Left kidney (tissue), 8 donors: ENCODE data around the gene GAST. TPM values are rescaled to one million over a fixed set of nuclear protein-coding genes. Genes with fewer than 3 reads are reported as not detected.
A peak's percentile ranks its signal among the peaks of the same experiment; 100 is the strongest.
"Not testable (repeated sequence)": the region's sequence is repeated elsewhere in the genome, so short reads cannot be mapped to it uniquely, and the experiment has no call there.

Experiments used
- DNase-seq: peaks from one replicate; pipeline ENCODE4 v3.0.0-alpha.2; 2013
- long read RNA-seq, 8 donors: transcript quantifications; one replicate each; lab custom pipeline, GENCODE V29; 2026
- polyA plus RNA-seq: library from polyadenylated mRNA; unstranded; fragments of 120-200 nt; gene quantifications from one replicate; pipeline ENCODE4 v1.2.1, GENCODE V29; 2013; ENCODE audit not compliant: insufficient read length

Gene GAST, protein sequence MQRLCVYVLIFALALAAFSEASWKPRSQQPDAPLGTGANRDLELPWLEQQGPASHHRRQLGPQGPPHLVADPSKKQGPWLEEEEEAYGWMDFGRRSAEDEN
- not detected for polyA plus RNA-seq
- long read RNA-seq, donor 1 = 0 reads
- long read RNA-seq, donor 2 = 0 reads
- long read RNA-seq, donor 3 = 0 reads
- long read RNA-seq, donor 4 = 0 reads
- long read RNA-seq, donor 5 = 0 reads
- long read RNA-seq, donor 6 = 0 reads
- long read RNA-seq, donor 7 = 0 reads
- long read RNA-seq, donor 8 = 0 reads

DNA sequence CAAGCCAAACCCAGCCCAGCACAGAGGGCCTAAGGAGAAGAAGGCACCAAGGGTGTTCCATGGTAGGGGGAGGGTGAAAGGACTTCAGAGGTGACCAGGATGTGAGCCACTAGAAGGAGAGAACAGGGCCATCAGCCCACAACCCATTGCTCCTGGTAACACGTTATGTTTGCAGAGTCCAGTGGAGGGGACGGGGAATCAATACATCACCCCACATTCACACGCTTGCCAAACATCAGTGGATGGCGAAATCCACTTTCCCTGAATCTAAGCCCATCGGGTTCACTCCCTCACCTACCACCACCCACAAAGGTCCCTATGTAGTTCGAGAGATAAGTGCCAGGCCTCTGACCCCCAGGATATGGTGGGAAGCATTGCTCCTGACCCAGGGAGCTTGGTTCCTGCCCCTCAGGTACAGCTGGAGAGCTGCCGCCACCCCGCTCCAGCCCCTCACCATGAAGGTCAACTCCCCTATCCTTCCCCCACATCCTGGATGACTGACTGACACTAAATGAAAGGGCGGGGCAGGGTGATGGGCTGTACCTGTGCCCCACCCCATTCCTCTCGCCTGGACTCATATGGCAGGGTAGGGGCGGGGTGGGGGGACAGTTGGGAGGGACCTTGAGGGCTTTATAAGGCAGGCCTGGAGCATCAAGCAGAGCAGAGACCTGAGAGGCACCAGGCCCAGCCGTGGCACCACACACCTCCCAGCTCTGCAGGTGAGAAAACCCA lies at the start of gene GAST:
Gene GAST (plus strand): TSS at position 663 of the 732 bp plus-strand sequence. CDS start 3,106 bp downstream, outside the sequence.
- DNase-seq = no peak

DNA sequence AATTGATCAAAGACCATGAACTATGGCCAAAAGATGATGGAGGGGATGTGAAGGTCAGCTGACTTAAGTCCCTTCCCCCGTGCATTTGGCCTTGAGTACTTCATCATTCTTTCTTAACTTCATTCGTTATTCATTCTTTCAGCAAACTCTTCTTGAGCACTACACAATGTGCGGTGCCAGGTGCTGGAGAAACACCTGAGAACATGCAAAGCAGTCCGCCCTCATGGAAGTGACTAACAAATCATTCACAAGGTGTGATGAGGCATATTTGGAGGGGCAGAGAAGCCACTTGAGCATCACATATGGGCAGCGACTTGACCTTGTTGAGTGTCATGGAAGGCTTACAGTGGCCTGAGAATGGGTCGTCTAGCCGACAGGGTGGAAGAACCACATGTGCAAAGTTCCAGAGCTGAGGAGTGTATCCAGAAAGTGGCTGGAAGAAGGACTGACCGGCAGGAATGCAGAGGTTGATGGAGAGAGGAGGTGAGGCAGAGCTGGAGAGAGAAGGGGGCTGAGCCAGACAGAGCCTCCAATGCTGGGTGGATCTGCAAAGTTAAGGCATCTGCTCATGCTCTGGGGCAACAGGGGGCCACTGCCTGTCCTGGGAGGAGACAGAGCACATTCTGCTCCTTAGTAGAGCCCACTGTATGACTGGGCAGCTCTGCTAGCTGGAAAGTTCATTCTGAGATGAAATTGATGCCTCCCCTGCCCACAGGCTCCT lies 48.5 kb upstream of the GAST start:
- DNase-seq = no peak

DNA sequence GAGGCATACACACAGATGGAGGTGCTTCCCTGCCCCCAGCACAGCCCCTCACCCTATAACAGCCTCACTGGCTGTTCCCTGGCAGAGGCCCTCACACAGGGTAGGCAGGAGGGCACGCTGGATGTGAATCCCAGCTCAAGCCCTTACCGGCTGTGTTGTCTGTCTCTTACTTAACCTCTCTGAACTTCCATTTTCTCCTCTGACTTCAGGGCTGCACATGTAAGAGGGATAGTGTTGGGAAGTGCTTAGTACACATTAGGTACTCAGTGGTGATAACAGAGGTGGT lies 48.0 kb upstream of the GAST start:
- DNase-seq = no peak

DNA sequence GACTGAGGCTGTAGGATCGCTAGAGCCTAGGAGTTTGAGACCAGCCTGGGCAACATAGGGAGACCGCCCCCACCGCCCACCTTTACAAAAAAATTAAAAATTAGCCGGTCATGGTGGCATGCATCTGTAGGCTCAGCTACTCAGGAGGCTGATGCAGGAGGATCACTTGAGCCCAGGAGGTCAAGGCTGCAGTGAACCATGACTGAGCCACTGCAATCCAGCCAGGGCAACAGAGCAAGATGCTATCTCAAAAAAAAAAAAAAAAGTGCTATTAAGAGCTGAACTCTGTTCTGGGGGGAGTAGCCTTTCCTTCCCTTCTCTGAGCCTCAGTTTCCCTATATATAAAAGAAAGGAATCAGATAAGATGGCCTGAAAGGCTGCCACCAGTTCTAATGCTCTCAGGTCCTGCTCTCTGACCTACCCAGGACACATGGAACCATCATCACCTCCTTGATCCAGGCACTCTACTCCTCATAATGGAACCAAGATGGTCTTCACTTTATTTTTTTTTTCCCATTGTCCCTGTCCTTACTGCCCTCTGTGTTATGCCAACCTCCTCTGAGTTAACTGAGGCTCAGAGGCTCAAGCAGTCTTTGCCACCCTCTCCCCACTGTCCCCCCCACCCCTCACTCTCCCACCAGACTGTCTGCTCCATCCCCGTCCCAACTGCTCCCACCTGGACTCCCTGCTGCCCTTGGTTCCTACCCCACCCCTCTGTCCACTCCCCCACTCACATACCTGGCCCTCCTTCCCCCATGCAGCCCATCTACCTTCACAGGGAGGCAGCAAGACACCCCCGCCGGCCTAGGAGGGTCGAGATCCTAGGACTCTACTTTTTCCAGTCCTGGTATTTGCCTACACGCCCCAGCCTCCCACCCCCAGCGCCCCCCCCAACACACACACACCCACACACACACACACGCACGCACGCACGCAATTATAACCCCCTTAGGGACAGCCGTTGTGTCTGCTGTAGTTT lies 47.3 kb upstream of the GAST start:
- no peak for DNase-seq

DNA sequence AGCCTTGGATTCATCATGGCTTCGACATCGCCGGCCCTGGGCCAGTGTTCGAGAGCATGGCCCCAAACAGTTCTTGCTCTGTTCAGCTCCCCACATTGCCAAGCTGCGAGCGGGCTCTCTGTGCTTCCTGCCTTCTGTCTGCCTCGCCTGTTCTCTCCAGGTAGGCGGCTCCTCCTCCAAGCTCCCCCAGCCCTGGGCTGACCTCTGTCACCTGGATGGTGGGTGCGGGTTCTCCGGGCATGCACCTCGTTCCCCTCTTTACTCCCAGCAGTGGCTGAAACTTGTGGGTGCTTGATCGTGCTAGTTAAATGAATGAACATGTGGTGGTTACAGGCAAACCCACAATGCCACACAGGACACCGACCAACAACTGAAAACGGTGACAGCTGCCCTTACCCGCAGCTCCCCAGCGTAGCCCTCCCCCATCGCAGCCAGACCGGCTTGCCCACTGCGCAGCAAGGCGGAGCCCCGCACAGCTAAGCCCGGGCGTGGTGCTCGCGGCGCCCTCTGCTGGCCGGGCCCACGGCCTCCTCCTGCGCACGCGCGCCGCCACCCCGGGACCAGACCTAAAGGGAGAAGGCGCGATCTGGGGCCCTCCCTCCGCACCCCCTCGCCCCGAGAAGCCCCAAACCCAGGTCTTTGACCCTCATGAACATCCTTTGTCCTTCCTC lies 46.4 kb upstream of the GAST start:
- DNase-seq = peak; percentile 84

DNA sequence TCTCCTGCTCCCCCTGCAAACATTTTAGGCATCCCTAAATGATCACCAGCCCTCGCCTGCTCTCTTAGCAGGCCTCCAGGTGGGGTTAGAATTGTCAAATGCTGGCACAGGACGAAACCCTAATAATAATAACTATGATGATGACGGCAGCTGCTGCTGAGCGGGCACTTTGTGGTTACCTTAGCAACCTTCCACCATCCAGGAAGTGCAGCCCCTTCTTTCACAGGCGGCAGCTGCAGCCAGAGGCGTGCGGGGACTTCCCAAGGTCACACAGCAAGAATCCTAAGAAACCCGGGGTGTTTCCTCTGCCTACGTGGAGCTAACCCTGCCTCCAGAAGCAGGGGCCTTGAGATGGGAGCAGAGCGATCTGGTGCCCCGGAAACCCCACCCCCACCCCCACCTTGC lies 45.9 kb upstream of the GAST start:
- DNase-seq = no peak

DNA sequence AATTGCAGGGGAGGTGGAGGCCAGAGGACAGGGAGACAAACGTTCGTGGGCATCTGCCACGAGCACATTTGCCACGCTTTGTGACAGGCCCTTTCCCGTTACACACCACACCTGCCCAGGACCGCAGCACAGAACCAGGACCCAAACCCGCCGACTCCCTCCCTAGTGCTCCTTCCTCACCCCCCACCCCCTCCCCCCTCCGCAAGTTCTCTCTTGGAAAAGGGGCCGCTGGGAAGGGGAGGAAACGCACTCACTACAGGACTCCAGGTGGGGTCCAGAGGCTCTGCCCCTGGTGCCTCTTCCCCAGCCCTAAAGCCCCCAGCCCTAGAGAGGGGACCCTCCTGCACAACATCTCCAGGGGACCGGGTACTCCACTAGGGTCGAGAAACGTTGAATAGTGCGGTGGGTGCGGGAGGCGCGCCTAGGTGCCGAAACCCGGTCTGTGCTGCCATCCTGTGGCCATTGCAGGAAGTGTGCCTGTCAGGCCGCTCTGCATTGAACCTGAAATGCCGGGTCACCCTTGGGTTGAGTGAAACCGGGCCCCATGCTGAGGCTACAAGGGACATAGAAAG lies 45.3 kb upstream of the GAST start:
- DNase-seq = no peak

DNA sequence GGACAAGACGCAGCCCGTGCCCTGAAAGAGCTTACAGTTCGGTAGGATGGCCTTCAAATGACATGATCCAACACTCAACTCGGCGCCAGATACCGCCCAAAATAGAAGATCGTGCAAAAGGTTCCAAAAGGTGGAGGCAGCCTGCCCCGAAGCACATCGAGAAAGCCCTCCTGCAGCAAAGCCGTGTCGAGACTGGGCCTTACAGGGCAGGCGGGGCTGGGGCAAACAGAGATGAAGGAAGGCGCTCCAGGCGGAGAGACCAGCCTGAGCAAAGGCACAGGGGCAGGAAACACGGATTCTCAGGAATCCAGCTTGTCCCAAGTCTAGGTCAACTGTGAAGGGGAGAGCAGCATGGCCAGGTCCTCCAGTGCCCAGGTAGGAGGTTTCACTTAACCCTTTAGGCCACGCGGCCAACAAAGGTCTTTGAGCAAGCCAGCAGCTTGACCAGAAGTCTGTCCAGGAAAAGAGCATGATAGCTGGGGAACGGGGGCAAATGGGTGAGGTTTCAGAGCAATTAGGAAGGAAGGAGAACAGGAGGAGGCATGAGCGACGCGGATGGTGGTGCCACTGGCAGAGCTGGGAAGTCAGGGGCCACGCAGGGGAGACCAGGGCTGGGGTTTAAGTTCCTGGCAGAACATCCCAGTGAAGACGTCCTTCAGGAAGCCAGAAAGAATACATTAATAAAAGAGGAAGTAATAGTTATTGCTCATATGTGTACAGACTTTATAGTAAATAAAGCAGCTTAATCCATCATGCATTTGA lies 44.7 kb upstream of the GAST start:
- DNase-seq = no peak

DNA sequence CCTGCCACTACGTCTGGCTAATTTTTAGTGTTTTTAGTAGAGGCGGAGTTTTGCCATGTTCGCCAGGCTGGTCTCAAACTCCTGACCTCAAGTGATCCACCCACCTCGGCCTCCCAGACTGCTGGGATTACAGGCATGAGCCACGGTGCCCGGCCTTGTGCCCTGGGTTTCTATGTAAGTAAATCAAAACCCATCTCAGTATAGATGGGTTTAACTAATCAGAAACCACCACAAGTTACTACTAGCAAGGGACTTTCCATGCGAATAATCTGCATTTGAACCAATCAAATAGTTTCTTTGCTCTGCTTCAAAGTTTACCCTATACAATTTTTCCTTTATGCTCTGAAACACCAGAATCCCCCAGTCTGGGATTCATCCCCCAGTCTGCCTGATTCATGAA lies 40.0 kb upstream of the GAST start:
- no peak for DNase-seq

DNA sequence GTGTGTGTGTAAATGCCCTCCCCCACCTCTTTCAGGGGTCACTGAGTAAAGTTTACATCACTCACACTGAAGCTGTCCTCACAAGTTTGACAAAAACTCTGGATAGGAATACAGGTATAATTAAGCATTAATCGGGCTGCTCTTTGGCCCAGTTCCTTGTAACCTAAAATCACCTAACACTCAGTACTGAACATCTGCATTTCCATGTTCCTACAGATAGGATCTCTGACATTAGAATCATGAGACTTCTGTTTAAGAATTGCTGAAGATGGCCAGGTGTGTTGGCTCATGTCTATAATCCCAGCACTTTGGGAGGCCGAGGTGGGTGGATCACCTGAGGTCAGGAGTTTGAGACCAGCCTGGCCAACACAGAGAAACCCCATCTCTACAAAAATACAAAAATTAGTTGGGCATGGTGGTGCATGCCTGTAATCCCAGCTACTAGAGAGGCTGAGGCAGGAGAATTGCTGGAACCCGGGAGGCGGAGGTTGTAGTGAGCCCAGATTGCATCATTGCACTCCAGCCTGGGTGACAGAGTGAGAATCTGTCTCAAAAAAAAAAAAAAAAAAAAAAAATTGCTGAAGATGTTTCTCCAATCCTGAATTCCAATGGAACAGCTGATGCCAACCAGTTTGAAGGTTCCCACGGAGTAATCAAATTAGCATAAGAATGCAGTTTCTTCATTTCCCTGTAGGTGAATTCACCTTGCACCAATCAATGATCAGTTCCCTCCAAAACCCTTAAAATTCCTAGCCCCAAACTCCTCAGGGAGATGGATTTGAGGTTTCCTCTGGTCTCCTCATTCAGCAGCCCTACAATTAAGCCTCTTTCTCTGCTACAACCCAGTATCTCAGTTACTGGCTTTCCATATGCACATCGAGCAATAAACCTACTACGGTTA lies 36.7 kb upstream of the GAST start:
- DNase-seq = not testable (repeated sequence)

DNA sequence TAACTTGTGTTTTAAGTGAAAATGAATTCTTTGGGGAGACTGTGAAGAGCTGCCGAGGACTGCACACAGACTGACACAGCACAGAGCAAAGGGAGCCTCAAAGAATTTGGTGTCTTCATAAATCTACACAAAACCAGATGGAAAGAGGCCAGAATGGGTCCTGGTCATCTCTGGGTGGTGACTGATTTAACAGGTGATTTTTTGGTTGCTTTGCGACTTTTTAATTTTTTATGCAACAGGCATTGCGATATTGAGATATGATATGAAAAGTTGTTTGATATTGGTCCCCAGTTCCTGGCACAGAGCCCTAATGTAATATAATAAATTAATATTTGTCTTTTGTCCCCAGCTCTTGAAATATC lies 36.1 kb upstream of the GAST start:
- no peak for DNase-seq

DNA sequence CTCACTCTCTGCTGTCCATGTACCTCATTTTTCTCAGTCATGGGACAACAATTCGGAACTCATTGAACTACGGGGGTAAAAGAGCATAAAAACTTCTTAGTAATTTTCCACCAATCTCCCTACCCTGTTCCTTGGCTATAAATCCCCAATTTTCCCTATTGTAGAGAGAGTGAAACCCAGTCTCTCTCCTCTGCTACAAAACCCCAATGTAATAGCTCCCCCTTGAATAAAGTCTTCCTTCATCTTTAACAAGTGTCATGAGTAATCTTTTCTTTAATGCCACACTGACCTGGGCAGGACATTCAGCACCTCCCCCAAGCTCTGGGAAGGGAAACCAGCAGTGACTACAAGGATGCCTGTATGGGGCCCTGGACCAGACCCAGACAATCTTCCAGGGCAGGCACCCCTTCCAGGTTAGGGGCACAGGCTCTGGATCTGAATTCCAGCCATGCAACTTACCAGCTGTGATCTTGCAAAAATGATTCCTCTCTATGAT lies 33.7 kb upstream of the GAST start:
- DNase-seq = no peak

DNA sequence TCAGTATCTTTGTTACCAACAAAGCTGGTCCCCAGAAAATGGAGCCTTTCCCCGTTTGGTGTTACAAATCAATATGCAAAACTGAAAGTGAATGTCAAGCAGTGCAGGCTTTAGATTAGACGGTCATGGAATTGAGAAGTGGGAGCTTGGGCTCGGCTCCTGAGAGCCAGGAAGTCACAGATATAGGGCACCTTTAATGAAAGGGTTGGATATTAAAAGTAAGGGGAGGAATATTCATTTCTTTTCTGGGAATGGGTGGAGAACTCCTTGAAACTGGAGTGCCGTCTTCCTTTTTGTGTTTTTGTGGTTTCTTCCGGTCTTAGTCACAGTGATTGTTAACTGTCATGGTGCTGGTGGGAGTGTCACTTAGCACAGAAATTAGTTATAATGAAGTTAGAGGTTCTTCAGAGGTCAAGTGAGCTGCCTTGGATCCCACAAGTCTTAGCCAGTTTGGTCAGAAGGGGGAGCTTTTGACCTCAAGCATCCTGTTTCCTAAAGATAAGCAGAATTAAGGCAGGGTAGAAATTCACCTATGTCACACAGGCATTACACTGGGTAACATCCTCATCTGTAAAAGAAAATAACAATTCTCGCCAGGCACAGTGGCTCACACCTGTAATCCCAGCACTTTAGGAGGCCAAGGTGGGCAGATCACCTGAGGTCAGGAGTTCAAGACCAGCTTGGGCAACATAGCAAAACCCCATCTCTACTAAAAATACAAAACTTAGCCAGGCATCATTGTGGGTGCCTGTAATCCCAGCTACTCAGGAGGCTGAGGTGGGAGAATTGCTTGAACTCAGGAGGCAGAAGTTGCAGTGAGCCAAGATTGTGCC lies 33.0 kb upstream of the GAST start:
- DNase-seq = no peak

DNA sequence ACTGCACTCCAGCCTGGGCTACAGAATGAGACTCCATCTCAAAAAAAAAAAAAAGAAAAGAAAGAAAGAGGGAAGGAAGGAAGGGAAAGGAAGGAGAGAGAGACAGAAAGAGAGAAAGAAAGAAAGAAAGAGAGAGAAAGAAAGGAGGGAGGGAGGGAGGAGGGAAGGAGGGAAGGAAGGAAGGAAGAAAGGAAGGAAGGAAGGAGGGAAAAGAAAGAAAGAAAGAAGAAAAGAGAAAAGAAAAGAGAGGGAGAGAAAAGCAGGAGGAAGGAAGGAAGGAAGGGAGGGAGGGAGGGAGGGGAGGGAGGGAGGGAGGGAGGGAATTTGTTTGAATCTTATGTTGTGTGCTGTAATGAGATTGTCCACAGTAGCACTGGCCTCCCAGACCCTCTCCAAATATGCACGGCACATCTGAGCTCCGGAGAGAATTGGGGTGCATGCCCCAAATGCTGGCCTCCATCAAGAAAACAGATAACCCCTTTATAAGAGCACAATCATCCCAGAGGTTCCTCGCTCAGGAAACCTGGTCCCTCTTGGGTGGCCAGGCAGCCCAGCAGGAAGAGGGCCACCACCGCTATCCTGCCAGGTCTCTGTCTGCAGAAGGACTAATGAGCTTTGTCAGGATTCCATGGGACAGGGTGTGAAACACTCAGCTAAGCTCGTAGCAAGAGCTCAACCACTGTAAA lies 32.2 kb upstream of the GAST start:
- DNase-seq = no peak

DNA sequence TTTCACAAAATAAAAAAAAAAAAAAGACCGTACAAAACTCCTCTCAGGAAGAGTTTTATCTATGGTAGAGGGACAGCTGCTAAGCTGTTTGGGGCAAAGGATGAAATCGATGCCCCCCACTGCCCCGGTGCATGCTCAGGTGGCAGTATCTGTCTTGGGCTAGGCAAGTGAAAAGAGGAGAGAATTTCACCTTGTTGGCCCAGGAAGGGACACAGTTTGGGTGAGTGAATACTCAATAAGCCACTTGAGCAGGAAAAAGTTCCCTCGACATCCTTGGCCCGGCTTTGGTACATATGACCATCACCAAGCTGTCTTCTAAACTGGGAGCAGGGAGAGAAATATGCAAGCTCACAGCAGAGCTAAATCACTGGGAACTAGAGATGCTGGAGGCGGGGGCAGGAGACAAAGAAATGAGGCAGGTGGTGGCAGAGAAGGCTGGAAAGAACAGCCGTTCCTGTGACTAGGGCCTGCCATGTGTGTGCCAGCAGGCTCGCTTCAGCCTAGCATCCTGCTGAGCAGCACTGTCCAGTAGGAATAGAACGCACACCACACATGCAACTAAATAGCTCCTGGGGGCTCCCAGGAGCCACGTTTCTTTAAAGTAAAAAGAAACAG lies 31.6 kb upstream of the GAST start:
- DNase-seq = no peak

DNA sequence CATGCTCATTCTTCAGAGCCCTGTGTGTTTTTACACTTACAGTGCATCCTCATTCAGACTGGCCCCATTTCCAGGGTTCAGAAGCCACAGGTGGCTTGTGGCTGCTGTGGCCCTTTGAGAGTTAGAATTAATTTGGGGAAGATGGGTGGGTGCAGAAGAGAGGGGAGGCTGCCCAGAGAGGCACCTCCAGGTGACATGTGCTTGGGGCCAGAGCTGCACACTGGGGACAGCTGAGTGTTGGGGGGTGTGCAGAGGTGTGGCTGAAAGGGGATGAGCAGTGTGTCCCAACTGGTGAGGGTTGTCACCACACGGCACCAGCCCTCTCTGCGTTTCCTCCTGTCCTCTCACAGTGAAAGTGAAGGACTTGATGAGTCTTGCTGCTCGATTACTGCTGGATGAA lies 30.4 kb upstream of the GAST start:
- no peak for DNase-seq

DNA sequence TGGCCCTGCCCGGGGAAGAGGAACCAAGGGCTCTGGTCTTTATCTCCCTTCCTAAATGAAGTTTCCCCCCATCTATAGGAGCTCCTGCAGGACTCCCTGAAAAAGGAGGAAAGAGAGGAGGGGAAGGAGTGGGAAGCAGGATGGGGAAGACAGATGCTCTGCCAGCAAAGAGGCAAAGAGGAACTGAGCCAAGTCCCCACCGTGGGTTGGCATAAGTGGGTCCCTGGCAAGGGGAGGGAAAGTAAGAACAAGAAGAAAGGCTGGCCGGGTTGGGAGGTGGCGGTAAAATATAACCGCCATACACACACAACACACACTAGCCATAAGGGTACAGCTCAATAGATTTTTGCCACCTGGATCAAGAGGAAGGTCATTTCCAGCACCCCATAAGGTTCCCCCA lies 29.5 kb upstream of the GAST start:
- no peak for DNase-seq
